ENCODE results near the gene DOCK3.
"Not testable (repeated sequence)": the region's sequence is repeated elsewhere in the genome, so short reads cannot be mapped to it uniquely, and the experiment has no call there.

The DOCK3 gene

DNA sequence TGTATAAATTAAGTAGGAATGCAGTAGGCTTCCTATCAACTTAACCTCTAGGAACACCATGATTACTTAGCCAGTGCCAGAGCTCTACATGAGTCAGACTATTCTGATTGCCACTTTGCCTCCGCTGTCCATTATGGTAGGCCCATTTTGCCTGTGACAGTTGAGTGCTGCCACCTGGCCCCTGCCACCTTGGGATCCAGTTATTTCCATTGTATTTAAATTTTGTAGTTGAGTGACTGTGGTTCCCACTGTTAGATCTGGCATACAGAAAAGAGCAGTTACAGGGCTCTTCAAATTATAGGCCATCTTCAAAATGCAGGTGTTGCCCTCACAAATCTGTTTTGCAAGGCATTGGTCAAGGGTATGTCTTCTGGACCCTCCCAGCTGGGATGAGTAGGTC is 456.9 kb downstream of the DOCK3 start:
- not testable (repeated sequence) for DNase-seq

DNA sequence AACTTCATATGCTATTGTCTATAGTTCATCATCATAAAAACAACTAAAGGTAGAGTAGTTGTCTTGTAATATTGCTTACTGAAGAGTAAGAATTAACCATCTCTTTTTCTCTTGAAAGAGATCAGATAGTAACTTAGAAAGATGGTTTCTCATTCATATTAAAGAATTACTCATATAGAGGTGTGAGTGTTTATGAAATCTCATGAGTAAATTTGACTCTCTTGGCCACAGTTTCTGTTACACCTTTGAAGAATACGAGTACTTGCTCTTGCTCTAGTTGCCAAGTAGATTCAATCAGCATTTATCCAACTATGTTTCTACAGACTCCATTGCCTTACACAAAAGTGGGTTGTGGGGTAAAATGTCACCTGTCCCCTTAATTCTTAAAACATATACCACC is 463.0 kb downstream of the DOCK3 start:
- no peak for DNase-seq

DNA sequence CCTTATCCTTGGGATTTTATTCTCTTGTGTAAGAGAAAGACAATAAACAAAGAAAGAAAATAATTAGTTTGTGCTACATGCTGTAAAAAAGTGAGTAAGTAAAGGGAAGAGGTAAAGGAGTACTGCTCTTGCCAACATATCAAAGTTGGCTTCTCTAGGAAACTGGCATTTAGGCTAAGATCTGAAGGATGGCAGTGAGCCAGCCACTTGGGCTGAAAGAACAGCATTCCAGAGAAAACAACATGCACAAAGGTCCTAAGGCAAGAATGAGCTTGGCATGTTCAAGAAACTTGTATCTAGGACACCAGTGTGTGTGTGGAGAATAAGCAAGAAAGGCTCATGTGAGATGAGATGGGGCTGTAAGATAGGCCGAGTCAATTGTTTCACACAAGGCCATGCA is 464.9 kb downstream of the DOCK3 start:
- DNase-seq = no peak

DNA sequence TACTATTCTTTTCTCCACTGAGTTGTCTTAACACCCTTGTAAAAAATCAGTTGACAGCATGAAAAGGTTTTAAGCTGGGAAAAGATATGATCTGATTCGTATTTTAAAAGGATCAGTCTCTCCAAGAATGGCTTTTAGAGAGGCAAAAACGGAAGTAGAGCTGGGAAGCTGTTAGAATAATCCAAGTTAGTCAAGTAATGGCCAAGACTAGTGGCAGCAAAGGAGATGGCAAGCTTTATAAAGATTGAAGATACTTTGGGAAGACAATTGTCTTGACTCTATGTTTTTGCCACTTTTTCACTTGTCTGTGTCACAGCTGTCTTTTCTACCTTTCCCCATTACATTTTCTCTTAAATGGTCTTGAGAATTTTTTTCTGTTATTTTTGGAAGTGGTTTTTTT is 466.8 kb downstream of the DOCK3 start:
- DNase-seq = no peak

DNA sequence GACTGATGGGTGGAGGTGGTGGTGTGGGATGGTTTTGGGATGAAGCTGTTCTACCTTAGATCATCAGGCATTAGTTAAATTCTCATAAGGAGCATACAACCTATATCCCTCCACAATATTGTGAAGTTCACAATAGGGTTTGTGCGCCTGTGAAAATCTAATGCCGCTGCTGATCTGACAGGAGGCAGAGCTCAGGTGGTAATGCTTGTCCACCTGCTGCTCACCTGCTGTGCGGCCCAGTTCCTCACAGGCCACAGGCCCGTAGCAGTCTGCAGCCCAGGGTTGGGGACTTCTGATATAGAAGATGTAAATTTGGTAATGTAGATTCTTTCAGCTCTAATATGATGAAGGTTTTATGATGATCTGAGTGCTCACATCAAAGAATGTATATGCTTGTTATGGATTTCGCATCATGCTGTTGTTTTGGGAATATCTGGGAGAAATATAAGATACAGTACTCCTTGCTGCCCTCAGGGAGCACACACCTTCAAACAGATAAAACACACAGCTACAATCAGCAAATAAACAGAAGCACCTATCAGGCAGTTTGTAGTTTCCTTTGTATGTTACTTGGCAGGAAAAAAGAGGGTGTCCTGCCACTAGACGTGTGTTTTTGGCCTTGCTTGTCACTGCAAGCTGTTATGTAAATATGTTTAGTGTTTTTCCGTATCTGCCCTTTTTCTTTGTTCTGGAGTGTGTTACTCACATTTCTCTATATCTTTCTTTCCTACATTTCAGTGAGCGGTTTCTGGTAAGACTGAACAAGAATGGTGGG is 471.3 kb downstream of the DOCK3 start:
- DNase-seq = no peak

DNA sequence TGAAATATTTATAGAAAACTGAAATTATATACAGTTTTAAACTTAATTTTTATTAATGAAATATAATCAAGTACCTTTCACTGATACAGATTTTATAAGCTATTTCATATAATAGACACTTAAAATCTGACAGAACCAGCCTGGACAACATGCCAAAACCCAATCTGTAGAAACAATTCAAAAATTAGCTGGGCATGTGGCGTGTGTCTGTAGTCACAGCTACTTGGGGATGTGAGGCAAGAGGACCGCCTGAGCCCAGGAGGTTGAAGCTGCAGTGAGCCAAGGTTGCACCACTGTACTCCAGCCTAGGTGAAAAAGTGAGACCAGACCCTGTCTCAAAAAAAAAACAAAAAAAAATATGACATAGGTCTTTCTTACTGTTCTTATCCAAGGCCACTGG is 472.1 kb downstream of the DOCK3 start:
- DNase-seq = no peak

DNA sequence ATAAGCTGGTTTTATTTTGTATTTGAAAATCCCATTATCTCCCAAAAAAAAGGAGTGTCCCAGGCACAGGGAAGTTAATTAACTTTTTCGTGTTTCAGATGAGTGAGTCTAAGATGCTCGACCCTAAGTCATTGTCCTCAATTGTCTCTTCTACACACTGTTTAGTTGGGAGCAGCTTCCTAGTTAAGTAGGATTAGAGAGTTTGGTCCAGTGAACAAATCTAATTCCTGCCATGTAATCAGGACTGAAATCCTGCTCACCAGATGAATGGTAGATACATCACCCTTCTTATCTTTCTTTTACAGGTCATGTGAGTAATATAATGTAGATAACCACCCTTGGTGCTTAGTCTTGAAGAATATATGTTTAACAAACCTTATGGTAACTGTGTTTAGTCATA is 481.4 kb downstream of the DOCK3 start:
- no peak for DNase-seq

DNA sequence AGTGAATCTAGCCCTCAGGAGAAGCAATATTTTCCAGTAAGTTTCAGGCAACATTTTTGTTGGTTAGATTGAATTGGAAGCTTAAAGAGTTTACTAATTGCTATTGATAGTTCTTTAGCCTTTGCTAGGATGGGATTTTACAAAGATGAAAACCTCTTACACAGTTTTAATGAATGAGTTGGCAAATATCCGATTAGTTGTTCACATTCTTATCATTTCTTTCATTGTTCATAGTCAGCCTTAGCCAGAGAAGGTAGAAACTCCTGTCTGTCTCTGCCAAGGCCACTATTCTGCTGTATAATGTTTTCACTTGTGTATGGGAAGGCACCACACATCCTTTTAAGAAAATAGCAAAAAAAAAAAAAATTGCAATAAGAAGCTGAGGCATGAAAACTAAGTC is 488.3 kb downstream of the DOCK3 start:
- no peak for DNase-seq

DNA sequence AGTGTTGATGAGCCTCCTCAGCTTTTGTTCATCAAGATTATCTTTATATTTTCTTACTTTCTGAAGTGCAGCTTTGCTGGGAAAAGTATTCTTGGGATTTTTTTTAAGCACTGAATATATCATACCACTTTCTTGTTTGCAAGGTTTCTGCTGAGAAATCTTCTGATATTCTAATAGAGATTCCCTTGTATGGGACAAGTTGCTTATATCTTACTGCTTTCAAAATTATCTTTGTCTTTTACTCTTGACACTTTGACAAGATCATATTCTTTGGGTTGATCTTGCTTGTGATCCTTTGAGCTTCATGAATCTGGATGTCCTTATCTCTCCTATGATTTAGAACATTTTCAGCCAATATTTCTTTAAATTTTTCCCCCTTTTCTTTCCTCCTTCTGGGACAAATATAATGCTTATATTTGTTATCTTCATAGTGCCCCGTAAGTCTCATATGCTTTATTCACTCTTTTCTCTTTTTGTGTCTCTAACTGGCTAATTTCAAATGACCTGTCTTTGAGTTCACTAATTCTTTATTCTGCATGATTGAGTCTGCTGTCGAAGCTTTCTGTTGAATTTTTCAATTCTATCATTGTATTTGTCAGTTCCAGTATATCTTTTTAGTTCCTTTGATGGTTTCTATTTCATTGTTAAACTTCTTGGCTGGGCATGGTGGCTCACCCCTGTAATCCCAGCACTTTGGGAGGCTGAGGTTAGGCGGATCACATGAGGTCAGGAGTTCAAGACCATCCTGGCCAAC is 499.0 kb downstream of the DOCK3 start:
- no peak for DNase-seq

DNA sequence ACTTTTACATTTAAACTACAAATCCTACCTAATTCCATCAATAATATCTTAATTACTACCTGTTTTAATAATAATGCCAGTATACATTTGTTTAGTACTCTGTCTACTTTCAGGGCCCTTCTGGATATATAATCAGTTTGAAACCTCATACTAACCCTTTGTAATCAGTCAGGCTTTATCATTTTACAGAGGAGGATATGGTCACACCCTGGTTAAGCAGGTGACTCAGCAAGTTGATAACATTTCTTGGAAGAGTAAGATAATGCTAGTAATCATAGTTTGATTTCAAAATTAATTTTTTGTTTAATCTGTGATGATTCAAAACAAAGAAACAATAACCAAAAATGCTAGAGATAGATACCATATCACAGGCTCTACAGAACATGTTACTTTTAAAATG is 502.2 kb downstream of the DOCK3 start:
- DNase-seq = no peak

DNA sequence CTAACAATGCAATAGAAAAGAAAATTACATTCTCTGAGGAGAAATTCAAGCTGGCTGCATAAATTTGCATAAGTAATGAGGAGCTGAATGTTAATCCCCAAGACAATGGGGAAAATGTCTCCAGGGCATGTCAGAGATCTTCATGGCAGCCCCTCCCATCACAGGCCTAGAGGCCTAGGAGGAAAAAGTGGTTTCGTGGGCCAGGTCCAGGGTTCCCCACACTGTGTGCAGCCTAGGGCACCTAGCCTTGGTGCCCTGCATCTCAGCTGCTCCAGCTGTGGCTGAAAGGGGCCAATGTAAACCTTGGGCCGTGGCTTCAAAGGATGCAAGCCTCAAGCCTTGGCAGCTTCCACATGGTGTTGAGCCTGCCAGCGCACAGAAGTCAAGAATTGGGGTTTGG is 511.7 kb downstream of the DOCK3 start:
- not testable (repeated sequence) for DNase-seq

DNA sequence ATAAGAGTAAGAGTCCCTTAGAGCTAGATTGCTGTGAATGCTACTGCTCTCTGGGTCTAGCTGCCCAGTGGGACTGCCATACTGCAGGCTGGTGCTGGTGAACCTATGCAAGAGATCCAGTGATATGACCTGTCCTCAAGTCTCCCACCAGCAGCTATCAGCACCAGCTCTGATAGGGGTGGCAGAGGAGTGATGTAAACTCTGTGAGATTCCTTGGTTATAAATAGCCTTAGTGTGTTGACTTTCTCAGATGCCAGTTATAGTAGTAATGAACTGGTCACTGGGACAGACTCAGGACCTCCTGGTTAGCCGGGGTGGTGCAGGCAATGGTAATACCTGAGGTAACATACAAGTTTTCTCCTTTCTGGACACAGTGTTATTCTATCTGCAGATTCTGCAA is 515.5 kb downstream of the DOCK3 start:
- DNase-seq = no peak

DNA sequence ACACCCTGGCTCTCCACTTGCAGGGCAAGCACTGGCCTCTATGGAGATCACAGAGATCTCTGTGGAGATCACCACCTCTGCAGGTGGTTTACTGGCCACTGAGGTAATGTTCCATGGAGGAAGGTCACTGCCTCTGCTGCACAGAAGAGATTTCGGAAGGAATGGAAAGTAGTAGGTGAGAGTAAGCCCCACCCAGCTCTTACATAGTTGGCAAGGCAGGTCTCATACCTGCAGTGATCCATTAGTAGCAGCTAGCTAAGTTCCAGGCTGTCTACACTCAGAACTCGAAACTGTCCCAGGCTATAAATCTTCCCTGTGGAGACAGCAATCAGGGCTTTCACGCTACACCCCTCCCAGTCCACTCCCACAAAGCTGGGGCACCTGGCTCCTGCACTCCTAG is 516.1 kb downstream of the DOCK3 start:
- DNase-seq = no peak

DNA sequence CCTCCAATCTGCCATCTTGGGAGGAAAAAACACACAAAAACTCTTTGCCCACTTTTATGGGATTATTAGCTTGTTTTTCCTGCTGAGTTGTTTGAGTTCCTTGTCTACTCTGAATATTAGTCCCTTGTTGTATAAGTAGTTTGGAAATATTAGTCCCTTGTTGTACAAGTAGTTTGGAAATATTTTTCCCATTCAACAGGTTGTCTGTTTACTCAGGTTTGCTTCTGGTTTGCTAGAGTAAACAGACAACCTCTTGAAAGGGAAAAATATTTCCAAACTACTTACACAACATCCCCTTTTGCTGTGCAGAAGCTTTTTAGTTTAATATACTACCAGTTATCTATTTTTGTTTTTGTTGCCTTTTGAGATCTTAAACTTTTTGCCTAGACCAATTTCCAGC is 517.0 kb downstream of the DOCK3 start:
- no peak for DNase-seq

DNA sequence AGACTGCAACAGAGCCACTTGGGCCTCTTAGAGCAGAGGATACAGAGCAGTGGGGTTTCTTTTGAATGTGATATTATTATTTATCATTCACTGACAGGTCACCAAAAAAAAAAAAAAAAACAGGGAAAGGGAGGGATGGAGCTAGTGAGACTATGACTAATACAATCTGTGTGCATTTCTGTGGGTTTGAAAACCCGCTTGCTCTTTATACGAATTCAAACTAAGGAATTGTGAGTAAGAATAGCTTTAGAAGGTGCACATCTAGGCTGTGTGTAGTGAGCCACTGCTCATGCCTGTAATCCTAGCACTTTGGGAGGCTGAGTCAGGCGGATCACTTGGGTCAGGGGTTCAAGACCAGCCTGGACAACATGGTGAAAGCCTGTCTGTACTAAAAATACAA is 523.8 kb downstream of the DOCK3 start:
- DNase-seq = no peak

DNA sequence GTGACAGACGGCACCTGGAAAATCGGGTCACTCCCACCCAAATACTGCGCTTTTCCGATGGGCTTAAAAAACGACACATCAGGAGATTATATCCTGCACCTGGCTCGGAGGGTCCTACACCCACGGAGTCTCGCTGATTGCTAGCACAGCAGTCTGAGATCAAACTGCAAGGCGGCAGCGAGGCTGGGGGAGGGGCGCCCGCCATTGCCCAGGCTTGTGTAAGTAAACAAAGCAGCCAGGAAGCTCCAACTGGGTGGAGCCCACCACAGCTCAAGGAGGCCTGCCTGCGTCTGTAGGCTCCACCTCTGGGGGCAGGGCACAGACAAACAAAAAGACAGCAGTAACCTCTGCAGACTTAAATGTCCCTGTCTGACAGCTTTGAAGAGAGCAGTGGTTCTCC is 524.6 kb downstream of the DOCK3 start:
- not testable (repeated sequence) for DNase-seq

DNA sequence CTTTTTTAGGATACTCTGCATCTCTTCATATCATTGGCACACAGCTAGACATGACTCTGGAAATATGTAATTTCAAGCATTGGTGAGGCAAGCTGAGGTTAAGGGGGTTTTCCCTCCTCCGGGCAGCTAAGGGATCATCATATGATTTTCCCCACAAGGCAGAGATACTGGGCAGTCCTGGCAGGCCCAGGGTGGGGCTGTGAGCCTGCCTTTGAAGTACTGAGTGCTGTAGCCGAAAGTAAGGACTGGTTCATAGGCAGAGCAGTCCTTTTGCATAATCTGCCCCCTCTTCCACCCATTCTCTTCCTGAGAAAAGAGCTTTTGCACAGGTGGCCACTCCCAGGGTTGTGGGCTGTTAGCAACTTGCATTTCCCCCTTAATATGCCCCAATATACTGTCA is 541.6 kb downstream of the DOCK3 start:
- no peak for DNase-seq

DNA sequence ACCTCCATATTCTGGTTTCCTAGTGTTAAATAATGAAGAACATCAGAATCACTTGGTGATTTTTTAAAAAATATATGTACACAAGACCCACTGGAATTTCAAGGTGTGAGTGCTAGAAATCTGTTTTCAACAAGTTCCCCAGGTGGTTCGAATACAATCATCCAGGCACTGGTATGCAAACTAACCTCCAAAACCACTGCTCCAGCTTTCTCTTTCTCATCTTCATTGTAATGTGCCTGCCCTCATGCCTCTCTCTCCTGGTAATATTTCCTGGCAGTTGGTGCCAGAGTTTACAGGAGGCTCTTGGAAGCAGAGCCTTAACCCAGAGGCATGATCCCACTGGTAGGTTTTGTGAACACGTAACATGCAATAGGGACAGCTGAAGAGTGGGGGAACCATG is 547.2 kb downstream of the DOCK3 start:
- no peak for DNase-seq

DNA sequence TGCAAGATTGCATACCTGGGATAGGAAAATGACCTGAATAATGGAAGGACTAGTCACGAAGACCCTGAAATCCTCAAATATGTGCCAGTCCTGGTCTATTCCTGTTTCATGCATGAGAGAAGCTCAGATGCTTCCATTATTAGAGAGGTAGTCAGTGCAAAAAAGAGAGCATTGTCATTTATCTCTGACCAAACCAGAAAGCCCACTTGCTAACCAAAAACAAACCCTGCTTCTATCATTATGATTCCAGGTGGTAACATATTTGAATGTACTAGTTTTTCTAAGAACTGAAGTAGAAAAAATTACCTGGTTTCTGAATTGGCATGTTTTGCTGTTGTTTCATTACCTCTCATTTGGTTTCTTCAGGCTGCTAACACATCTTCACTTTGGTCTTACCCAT is 549.6 kb downstream of the DOCK3 start:
- DNase-seq = no peak

DNA sequence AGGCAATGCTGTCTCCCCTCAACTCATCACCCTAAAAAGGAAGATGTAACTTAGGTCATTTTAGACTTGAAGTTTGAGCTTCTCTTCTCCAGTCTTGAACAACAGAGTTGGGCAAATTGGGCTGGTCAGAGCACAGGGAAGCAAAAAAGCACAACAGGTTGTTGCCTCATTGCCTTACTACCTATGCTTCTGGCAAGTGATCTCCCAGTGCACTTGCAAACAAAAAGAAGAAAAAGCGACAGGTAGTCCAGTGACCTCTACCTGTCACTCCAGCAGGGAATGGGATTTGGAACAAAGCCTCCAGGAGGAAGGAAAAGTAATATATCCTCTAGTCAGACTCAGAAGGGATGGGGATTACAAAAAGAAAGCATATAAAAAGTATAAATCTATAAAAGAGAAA is 550.1 kb downstream of the DOCK3 start:
- no peak for DNase-seq

DNA sequence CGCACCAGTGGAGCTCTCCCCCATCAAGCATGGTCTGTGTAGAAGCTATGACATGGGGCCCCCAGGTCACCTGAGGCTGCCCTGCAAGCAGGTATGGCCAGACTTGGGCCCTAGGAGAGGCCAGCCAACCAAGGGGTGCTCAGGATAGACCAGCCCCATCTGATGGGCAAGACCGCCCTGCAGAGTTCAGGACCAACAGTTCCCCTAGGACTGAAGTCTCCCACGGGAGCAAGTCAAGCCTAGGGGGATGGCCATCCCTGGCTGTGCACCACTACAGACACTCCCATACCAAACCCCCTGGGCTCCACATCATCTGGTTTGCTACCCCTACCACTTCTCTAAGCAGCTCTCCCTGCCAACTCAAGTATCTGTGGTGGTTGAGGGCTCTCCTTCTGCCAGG is 568.2 kb downstream of the DOCK3 start:
- no peak for DNase-seq

DNA sequence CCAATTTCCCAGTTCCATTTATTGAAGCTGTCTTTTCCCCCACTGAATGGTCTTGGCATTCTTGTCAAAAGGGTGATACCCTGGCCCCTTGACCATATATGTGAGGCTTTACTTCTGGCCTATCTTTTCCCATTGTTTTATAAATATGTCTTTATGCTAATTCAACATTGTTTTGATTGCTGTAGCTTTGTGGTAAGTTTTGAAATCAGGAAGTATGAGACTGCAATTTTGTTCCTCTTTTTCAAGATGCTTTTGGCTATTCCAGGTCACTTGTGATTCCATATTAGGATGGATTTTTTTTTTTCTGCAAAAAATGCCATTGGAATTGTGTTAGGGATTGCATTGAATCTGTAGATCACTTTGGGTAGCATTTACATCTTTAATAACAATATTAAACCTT is 569.2 kb downstream of the DOCK3 start:
- DNase-seq = no peak

DNA sequence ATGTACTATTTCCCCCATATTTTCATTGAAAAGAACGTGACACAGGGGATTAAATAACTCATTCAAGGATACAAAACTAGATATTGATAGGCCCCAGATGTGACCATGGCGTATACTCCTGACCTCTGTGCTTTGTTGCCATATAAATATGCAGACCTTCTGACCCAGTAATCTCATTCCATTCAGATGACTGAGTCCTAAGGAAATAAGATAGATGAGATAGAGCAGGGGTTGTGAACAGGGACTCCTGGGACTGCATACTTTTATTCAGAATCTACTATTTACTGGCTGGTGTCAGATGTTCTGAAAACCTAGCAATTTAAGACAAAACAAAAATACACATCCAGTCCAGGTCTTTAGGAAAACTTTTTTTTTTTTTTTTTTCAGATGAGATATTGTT is 571.1 kb downstream of the DOCK3 start:
- DNase-seq = no peak

DNA sequence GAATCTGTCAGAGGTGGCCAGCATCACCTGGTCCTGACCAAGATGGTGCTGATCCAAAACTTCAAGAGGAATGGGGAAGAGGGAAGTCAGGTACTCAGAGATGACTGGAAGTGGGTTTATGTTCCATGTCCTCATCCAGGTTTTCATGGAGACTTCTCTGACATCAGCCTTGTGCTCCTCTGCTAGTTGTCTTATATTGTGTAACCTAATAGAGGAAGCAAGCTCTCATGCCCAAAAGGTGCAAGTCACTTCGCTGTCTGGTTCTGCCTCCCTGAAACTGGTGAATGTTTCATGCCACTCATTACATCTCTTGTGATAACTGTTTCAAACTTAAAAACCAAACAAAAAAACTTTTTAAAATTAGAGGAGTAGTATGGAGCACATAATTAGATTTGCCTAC is 583.1 kb downstream of the DOCK3 start:
- no peak for DNase-seq

DNA sequence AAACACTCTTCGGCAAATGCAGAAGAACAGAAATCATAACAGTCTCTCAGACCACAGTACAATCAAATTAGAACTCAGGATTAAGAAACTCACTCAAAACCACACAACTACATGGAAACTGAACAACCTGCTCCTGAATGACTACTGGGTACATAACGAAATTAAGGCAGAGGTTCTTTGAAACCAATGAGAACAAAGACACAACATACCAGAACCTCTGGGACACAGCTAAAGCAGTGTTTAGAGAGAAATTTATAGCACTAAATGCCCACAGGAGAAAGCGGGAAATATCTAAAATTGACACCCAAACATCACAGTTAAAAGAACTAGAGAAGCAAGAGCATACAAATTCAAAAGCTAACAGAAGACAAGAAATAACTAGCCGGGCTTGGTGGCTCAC is 589.4 kb downstream of the DOCK3 start:
- DNase-seq = not testable (repeated sequence)

All from RPMI8226 (cell line).